GM18498 (cell line): Measurements from ENCODE around the gene SEMA6B.

ENCODE experiments used
- ATAC-seq: cut with Tn5 transposase; IDR thresholded peaks from one replicate; pipeline ENCODE4 v1.9.1; 2021; ENCODE audit warnings: mild to moderate bottlenecking, moderate library complexity; ENCODE audit not compliant: unreplicated experiment

The SEMA6B gene

DNA sequence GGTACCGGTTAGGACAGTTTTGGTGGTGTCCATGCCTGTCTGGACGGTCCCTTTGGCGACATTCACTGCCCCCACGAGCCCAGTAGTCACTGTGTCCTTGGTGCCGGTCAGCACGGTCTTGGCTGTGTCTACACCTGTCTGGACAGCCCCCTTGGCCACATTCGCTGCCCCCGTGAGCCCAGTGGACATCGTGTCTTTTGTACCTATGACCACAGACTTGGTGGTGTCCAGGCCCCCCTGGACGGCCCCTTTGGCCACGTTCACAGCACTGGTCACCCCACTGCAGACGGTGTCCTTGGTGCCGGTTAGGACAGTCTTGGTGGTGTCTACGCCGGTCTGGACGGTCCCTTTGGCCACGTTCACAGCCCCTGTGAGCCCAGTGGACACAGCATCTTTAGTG is 47.4 kb downstream of the SEMA6B start:
- ATAC-seq = no peak

GRCh38 chr19:4511300-4512054 is 48.0 kb downstream of the SEMA6B start:
- no peak for ATAC-seq

DNA sequence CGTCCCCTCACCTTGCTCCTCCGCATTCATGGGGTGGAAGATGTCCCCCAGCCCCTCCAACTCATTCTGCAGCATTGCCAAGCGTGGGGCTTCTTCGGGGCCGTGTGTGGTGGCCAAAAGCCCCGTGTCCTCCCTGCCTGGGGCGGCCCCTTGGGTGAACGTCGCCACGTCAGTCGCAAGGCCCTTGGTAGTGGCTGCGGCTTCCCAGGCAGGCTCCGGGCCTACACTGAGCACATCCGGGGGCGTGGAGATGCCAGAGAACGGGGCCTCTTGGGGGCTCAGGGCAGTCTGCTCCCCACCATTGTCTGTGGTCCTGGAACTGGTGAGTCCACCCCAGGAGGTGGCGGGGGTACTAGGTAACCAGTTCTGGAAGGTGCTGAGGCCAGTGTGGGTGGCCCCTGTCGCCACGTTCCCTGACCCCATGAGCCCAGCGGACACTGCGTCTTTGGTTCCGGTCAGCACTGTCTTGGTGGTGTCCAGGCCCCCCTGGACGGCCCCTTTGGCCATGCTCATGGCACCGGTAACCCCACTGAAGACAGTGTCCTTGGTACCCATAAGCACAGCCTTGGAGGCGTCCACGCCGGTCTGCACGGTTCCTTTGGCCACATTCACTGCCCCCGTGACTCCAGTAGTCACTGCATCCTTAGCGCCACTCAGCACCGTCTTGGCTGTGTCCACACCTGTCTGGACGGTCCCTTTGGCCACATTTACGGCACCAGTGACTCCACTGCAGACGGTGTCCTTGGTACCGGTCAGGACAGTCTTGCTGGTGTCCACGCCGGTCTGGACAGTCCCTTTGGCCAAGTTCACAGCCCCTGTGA is 48.8 kb downstream of the SEMA6B start:
- no peak for ATAC-seq

DNA sequence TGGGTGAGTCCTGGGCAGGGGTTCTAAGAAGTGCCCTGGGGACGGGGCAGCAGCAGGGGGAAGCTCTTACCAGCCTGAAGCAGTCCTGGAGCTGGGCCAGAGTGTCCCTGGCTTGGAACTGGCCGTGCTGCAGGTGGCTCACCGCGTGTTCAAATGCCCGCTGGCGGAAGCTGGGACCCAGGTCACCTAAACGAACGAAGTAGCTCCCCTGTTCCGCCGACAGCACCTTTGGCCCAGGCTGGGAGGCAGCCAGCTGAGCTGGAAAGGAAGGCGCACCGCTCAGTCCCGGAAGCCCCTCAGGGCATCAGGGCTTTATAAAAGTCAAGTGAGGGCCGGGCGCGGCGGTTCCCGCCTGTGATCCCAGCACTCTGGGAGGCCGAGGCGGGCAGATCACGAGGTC is 50.8 kb downstream of the SEMA6B start:
- no peak for ATAC-seq

- no peak for ATAC-seq
These were observed 51.7 kb downstream of the SEMA6B start for GRCh38 chr19:4507804-4508203.

DNA sequence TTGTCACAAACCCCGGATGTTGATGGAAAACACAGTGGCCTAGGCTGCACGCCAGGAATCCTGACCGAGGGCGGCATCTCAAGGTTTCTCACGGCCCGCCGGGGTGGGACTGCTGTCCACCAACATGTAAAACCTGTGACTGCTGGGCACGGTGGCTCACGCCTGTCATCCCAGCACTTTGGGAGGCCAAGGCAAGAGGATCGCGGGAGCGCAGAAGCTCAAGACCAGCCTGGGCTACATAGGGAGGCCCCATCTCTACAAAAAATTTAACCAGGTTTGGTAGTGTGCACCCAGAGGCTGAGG is 52.4 kb downstream of the SEMA6B start:
- no peak for ATAC-seq

- ATAC-seq = no peak
These were observed 52.9 kb downstream of the SEMA6B start for GRCh38 chr19:4506449-4507149.

GRCh38 chr19:4505570-4506448 is 53.7 kb downstream of the SEMA6B start:
- ATAC-seq = no peak

- no peak for ATAC-seq
These were observed 54.5 kb downstream of the SEMA6B start for GRCh38 chr19:4504891-4505569.

DNA sequence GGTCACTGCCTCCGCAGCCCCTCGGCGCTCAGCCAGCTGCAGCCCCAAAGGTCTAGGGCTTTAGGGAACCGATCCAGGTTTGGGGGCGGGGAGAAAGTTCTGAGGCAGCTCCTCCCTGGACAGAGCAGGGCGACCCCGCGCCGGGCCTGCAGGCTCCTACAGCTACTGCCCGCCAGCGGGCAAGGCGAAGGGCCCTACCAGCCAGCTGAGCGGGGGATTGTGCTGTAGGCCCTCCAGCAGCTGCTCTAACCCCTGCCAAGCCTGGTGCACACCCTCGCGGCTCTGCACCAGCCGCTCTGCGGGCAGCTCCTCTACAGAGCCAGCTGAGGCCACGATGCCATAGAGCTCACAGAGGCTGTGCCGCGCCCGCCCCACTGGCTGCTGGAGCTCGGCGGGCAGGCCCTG is 55.2 kb downstream of the SEMA6B start:
- no peak for ATAC-seq

DNA sequence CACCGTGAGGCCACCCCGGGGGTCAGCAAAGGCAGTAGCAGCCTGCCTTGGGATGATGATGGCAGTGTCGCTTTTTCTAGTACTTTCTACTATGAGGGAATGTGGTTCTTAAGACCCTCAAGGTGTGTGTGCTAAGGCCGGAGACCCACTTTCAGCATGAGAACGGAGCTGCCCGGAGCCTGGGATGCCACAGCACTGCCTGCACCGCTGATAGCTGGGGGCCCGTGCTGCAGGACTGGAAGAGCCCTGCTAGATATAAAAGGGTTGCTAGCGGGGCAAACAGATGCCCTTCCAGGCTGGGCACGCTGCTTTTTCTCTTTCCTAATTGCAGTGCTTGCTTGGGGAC is 55.7 kb downstream of the SEMA6B start:
- ATAC-seq = no peak

- ATAC-seq = no peak
These were observed 56.2 kb downstream of the SEMA6B start for GRCh38 chr19:4503132-4503824.

DNA sequence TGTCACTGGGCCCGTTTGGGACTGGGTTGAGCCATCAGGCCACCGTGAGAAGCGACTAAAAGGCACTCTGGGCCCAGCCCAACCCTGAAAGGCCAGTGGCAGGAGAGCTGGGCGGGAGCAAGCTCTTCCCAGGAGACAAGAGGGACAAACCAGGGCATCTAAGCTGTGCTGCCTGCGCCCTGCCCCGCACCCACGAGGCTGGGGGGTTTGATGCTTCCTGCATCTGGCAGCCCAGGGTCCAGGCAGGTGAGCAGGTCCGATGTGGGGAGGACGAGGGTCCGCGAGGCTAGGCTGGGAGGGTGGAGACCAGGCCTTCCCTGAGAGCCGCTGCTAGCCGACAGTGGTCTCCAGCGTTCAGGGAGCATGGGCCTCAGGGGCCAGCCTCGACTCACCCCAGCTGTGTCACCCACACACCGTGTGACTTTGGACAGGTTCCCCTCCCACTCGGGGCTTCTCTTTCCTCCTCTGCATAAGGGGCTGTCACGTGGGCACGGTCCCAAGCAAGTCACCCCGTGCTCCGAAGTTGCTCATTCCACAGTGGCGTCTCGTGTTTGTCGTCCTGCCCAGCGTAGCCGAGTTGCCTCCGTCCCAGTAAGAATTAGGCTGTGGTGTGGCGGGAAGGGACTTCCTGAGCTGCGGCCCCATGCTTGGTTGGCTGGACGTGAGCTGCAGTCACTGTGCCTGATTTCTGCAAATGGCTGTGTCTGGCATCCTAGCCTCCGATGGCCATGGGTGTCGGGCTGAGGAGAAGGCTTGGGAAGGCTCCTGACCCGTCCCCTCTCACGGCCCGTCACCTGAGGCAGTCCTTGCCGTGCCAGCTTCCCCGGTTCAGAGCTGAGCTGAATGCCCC is 57.0 kb downstream of the SEMA6B start:
- no peak for ATAC-seq

DNA sequence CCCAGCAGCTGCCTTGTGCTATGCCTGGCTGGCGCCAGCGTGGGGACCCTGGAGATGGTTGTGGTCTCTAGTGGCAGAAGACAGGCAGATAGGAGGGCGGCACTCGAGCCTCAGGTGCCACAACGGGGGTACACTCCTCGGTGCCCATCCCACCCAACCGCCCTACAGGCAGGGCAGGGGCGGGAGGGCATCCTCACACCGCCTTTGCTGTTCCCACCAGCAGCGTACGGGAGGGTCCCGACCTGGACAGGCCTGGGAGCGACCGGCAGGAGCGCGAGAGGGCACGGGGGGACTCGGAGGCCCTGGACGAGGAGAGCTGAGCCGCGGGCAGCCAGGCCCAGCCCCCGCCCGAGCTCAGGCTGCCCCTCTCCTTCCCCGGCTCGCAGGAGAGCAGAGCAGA is 57.8 kb downstream of the SEMA6B start:
- no peak for ATAC-seq

DNA sequence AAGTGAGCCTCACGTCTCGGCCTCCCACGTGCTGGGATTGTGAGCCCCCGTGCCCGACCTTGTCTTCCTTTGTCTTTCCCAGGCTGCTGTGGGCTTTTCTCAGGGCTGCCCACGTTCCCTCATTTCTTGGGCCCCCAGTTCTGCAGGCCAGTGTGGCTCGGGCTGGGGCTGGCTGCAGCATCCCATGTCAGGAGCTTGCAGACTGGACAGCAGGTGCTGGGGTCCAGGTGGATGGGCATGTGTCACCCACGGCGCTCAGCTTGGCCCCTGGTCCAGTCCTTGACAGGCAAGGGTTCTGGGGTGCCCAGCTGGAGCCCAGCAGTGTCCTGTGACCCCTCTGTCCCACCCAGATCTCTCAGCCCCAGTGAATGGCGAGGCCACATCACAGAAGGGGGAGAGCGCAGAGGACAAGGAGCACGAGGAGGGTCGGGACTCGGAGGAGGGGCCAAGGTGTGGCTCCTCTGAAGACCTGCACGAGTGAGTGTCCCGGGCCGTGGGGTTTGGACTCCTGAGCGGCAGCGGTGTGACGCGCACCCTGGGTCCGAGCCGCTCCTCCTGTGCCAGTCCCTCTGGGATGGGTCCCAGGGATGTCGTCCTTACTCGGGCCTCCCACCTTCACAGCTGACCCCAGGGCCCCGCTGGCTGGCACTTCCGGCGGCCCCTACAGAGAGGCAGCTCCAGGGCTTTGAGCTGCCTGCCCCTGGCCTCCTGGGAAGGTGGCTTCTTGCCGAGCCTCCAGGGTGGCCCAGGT is 58.5 kb downstream of the SEMA6B start:
- no peak for ATAC-seq

GRCh38 chr19:4499855-4500254 is 59.6 kb downstream of the SEMA6B start:
- ATAC-seq = no peak

DNA sequence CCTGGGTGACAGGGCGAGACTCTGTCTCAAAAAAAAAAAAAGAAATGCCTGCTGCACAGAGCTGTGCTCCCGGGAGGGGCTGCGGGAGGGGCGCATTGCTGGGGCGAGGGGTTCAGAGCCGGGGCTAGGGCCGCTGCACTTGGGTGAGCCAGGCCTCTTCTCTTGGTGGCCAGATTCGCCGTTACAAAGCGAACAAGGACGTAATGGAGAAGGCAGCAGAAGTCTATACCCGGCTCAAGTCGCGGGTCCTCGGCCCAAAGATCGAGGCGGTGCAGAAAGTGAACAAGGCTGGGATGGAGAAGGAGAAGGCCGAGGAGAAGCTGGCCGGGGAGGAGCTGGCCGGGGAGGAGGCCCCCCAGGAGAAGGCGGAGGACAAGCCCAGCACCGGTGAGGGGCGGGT is 60.2 kb downstream of the SEMA6B start:
- ATAC-seq = no peak

DNA sequence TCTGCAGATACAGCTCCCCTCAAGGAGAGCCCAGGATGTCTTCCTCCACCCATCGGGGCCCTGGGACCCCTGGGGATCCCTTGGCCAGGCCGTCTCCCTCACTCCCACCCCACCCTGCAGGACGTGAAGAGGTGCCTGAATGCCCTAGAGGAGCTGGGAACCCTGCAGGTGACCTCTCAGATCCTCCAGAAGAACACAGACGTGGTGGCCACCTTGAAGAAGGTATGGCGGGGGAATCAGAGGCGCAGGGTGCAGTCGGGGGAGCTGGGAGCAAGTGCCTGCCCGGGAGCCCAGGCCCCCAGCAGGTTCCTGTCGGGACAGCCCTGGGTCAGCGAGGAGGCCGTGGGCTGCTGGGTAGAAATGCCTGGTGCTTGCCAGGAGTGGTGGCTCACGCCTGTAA is 60.8 kb downstream of the SEMA6B start:
- ATAC-seq = no peak
